ENCODE results near the gene LSAMP. TPM values are rescaled to one million over a fixed set of nuclear protein-coding genes. Genes with fewer than 3 reads are reported as not detected.

Gene LSAMP
- total and polyA plus RNA-seq, 2 of the 8 experiments (the other 6 are each of a cell fraction or from before 2014, with no cell fraction given): 1.8 to 5.7 TPM

DNA sequence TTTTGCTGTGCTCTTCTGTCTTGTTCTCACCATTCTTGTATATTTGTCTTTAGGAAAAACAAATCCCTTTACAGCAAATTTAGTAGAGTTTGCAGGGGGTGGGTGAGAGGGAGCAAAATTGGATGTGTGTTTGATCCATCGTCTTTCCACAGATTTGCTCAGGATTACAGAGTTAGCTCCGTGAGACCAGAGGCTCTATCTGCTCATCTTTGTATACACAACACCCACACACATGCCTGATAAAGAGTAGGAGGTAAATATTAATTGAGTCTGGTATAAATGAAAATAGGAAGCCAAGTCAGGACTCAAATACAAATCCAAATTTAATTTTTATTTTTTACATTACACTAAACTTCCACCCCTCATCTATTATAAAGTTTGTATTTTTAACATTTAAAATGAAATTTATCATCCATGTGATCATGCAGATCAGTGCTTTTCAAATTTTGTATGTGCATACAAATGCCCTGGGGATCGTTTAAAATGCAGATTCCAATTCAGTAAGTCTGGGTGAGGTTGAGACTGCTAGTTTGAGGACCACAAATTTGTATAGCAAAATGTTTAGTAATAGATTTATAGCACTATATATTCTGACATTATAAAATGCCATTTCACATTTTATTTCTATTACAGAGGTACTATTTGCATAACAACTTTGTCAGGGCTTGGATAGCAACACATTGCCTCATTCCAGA, 326.7 kb downstream of the LSAMP start (continued):
- TF ChIP-seq, protein P1, sequence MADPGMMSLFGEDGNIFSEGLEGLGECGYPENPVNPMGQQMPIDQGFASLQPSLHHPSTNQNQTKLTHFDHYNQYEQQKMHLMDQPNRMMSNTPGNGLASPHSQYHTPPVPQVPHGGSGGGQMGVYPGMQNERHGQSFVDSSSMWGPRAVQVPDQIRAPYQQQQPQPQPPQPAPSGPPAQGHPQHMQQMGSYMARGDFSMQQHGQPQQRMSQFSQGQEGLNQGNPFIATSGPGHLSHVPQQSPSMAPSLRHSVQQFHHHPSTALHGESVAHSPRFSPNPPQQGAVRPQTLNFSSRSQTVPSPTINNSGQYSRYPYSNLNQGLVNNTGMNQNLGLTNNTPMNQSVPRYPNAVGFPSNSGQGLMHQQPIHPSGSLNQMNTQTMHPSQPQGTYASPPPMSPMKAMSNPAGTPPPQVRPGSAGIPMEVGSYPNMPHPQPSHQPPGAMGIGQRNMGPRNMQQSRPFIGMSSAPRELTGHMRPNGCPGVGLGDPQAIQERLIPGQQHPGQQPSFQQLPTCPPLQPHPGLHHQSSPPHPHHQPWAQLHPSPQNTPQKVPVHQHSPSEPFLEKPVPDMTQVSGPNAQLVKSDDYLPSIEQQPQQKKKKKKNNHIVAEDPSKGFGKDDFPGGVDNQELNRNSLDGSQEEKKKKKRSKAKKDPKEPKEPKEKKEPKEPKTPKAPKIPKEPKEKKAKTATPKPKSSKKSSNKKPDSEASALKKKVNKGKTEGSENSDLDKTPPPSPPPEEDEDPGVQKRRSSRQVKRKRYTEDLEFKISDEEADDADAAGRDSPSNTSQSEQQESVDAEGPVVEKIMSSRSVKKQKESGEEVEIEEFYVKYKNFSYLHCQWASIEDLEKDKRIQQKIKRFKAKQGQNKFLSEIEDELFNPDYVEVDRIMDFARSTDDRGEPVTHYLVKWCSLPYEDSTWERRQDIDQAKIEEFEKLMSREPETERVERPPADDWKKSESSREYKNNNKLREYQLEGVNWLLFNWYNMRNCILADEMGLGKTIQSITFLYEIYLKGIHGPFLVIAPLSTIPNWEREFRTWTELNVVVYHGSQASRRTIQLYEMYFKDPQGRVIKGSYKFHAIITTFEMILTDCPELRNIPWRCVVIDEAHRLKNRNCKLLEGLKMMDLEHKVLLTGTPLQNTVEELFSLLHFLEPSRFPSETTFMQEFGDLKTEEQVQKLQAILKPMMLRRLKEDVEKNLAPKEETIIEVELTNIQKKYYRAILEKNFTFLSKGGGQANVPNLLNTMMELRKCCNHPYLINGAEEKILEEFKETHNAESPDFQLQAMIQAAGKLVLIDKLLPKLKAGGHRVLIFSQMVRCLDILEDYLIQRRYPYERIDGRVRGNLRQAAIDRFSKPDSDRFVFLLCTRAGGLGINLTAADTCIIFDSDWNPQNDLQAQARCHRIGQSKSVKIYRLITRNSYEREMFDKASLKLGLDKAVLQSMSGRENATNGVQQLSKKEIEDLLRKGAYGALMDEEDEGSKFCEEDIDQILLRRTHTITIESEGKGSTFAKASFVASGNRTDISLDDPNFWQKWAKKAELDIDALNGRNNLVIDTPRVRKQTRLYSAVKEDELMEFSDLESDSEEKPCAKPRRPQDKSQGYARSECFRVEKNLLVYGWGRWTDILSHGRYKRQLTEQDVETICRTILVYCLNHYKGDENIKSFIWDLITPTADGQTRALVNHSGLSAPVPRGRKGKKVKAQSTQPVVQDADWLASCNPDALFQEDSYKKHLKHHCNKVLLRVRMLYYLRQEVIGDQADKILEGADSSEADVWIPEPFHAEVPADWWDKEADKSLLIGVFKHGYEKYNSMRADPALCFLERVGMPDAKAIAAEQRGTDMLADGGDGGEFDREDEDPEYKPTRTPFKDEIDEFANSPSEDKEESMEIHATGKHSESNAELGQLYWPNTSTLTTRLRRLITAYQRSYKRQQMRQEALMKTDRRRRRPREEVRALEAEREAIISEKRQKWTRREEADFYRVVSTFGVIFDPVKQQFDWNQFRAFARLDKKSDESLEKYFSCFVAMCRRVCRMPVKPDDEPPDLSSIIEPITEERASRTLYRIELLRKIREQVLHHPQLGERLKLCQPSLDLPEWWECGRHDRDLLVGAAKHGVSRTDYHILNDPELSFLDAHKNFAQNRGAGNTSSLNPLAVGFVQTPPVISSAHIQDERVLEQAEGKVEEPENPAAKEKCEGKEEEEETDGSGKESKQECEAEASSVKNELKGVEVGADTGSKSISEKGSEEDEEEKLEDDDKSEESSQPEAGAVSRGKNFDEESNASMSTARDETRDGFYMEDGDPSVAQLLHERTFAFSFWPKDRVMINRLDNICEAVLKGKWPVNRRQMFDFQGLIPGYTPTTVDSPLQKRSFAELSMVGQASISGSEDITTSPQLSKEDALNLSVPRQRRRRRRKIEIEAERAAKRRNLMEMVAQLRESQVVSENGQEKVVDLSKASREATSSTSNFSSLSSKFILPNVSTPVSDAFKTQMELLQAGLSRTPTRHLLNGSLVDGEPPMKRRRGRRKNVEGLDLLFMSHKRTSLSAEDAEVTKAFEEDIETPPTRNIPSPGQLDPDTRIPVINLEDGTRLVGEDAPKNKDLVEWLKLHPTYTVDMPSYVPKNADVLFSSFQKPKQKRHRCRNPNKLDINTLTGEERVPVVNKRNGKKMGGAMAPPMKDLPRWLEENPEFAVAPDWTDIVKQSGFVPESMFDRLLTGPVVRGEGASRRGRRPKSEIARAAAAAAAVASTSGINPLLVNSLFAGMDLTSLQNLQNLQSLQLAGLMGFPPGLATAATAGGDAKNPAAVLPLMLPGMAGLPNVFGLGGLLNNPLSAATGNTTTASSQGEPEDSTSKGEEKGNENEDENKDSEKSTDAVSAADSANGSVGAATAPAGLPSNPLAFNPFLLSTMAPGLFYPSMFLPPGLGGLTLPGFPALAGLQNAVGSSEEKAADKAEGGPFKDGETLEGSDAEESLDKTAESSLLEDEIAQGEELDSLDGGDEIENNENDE (IDR thresholded peaks at IDR 0.05; ENCODE audit: insufficient replicate concordance, low read length): no peak
- no peak for TF ChIP-seq YY1 (IDR thresholded peaks at IDR 0.05; ENCODE audit: low read depth, low read length)
- no peak for TF ChIP-seq CHD2 (IDR thresholded peaks at IDR 0.05; ENCODE audit: low read length)
- no peak for TF ChIP-seq CBX8 (IDR thresholded peaks at IDR 0.05; ENCODE audit: borderline replicate concordance, low read depth, low read length)

All from H1 (cell line).